Measurements from ENCODE around the gene TMC3.

Gene TMC3

GRCh38 chr15:81308260-81308659 lies 65.8 kb downstream of the TMC3 start:
- TF ChIP-seq POLR2AphosphoS5 (IDR thresholded peaks at IDR 0.05; ENCODE audit: borderline replicate concordance, low read depth, low read length) (no peak), EZH2 (IDR thresholded peaks at IDR 0.05) (no peak)
- no peak overlapping the region for H3K27ac ChIP-seq
- no peak overlapping the region for H3K9ac ChIP-seq (ENCODE audit: insufficient read length)
- H3K4me3 ChIP-seq, result no peak overlapping the region
- no peak for DNase-seq (ENCODE audit: low read depth, low spot score)
- no peaks in the 10 kb centered on the region for H3K9me3 ChIP-seq (ENCODE audit: low read depth, low read length)
- no peaks in the 10 kb centered on the region for H3K36me3 ChIP-seq (ENCODE audit: insufficient read depth, low read length)

DNA sequence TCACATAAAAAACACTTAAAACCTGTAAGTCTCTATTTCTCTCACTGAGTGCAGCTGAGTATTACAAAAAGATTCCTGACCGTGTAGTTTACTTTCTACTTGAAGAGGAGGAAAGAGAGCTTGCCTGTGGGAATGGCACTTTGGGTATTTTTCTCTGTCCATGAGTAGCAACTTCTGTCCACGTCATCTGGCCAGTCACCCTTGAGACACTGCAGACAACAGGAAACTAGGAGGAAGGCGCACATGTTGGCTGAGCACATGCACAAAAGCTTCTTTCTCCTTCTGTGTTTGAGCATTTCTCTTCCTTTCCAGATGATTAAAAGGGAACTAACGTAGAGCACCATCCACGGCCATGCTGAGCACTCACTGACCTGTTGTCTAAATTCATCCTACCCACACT lies 69.8 kb downstream of the TMC3 start:
- DNase-seq (ENCODE audit: low read depth, low spot score), result no peak
- Histone ChIP-seq H3K4me3 (no peak overlapping the region), H3K36me3 (ENCODE audit: insufficient read depth, low read length) (no peaks in the 10 kb centered on the region), H3K9me3 (ENCODE audit: low read depth, low read length) (no peaks in the 10 kb centered on the region), H3K9ac (ENCODE audit: insufficient read length) (no peak overlapping the region), H3K27ac (no peak overlapping the region)
- TF ChIP-seq EZH2 (IDR thresholded peaks at IDR 0.05) (no peak), FOXP2 (optimal IDR thresholded peaks at IDR 0.05; ENCODE audit: control extremely low read depth, extremely low read length, insufficient read depth) (no peak), POLR2AphosphoS5 (IDR thresholded peaks at IDR 0.05; ENCODE audit: borderline replicate concordance, low read depth, low read length) (no peak)

DNA sequence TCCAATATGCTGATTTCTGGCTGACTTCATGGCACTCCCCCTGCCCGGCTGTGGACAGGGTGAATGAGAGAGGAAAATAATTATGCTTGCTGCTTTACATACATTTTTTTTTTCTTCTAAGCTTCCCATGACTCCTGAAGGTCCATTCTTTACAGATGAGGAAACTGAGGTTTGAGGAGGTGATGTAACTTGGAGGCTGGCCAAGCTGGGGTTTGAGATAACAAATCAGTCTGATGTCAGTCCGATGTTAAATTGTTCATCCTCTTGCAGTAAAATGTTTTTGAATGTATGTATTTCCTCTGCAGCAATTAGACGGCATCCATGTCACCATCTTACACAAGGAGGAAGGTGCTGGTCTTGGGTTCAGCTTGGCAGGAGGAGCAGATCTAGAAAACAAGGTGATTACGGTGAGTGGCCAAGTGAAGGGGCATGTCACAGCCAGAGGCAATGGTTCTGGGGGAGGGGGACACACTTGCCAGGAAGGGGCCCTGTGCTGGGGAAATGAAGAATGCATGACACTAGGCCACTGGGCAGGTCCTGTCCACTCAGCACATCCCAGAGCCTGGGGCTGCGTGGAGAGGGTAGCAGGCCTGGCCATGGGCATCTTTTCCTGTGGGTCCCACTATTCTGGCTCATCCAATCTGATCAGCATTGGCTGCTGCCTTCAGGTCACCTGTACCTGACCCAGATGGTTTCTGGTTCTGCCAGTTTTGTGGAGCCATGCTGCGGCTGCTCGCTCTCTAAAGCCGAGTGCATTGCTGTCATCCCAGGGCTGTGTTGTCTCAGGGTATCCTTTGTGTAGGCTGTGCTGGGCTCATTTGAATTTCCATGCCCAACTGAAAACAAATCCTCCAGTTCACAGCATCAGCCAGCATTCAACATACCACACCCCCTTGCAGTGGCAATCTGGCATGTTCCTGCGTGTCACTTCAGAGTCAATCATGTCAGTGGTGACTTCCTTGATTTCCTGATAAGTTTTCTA lies 70.5 kb downstream of the TMC3 start:
- Histone ChIP-seq H3K36me3 (ENCODE audit: insufficient read depth, low read length) (no peaks in the 10 kb centered on the region), H3K9me3 (ENCODE audit: low read depth, low read length) (no peaks in the 10 kb centered on the region), H3K27ac (no peak overlapping the region), H3K4me3 (no peak overlapping the region), H3K9ac (ENCODE audit: insufficient read length) (no peak overlapping the region)
- DNase-seq (ENCODE audit: low read depth, low spot score), result no peak
- TF ChIP-seq POLR2AphosphoS5 (IDR thresholded peaks at IDR 0.05; ENCODE audit: borderline replicate concordance, low read depth, low read length) (no peak), FOXP2 (optimal IDR thresholded peaks at IDR 0.05; ENCODE audit: control extremely low read depth, extremely low read length, insufficient read depth) (no peak), EZH2 (IDR thresholded peaks at IDR 0.05) (no peak)

DNA sequence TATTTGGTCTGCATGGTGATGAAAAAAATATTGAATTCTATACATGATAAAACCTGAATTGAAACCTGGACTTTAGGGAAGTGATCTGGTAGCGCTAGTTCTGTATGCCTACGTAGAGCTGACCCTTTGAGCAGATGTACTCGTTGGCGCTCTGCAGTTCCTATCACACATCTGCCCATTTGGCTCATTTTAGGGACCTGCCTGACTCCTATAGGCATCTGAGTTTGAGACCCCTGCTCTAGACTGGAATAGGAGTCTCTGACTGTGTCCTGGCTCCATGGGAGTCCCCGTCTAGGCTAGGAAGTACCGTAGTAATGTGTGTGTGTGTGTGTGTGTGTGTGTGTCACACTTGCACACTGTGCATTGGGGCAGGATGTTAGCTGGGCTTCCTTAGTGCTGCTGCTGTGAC lies 71.3 kb downstream of the TMC3 start:
- Histone ChIP-seq H3K9ac (ENCODE audit: insufficient read length) (no peak overlapping the region), H3K4me3 (no peak overlapping the region), H3K27ac (no peak overlapping the region), H3K9me3 (ENCODE audit: low read depth, low read length) (no peaks in the 10 kb centered on the region), H3K36me3 (ENCODE audit: insufficient read depth, low read length) (no peaks in the 10 kb centered on the region)
- TF ChIP-seq EZH2 (IDR thresholded peaks at IDR 0.05), result no peak
- no peak for DNase-seq (ENCODE audit: low read depth, low spot score)

- no peak for DNase-seq (ENCODE audit: low read depth, low spot score)
- no peaks in the 10 kb centered on the region for H3K36me3 ChIP-seq (ENCODE audit: insufficient read depth, low read length)
- TF ChIP-seq POLR2AphosphoS5 (IDR thresholded peaks at IDR 0.05; ENCODE audit: borderline replicate concordance, low read depth, low read length), result no peak
- no peaks in the 10 kb centered on the region for H3K9me3 ChIP-seq (ENCODE audit: low read depth, low read length)
- no peak overlapping the region for H3K4me3 ChIP-seq
- H3K9ac ChIP-seq (ENCODE audit: insufficient read length), result no peak overlapping the region
- H3K27ac ChIP-seq, result no peak overlapping the region
Measured at GRCh38 chr15:81301815-81302399, 72.1 kb downstream of the TMC3 start.

DNA sequence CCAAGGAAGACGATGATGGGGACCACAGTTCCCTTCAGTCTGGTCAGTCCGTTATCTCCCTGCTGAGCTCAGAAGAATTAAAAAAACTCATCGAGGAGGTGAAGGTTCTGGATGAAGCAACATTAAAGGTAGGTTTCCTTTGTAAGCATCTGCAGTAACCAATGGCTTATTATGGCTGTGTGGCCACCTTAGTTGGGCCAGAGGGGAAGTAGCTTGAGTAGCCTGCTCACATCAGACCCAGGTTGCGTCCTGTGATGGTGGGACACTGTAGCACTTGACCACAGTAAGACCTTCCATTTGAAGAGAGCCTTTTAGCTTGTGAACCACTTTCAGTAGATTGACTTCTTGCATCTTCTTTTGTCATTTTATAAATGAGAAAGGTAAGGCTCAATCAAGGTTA lies 72.6 kb downstream of the TMC3 start:
- Histone ChIP-seq H3K4me3 (no peak overlapping the region), H3K9ac (ENCODE audit: insufficient read length) (no peak overlapping the region), H3K36me3 (ENCODE audit: insufficient read depth, low read length) (no peaks in the 10 kb centered on the region), H3K27ac (no peak overlapping the region), H3K9me3 (ENCODE audit: low read depth, low read length) (no peaks in the 10 kb centered on the region)
- TF ChIP-seq POLR2AphosphoS5 (IDR thresholded peaks at IDR 0.05; ENCODE audit: borderline replicate concordance, low read depth, low read length) (no peak), EZH2 (IDR thresholded peaks at IDR 0.05) (no peak)
- no peak for DNase-seq (ENCODE audit: low read depth, low spot score)

DNA sequence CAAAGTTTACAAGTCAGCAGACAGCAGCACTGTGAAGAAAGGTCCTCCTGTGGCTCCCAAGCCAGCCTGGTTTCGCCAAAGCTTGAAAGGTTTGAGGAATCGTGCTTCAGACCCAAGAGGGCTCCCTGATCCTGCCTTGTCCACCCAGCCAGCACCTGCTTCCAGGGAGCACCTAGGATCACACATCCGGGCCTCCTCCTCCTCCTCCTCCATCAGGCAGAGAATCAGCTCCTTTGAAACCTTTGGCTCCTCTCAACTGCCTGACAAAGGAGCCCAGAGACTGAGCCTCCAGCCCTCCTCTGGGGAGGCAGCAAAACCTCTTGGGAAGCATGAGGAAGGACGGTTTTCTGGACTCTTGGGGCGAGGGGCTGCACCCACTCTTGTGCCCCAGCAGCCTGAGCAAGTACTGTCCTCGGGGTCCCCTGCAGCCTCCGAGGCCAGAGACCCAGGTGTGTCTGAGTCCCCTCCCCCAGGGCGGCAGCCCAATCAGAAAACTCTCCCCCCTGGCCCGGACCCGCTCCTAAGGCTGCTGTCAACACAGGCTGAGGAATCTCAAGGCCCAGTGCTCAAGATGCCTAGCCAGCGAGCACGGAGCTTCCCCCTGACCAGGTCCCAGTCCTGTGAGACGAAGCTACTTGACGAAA lies 74.3 kb downstream of the TMC3 start:
- H3K9ac ChIP-seq (ENCODE audit: insufficient read length), result no peak overlapping the region
- H3K4me3 ChIP-seq, result no peak overlapping the region
- no peak for DNase-seq (ENCODE audit: low read depth, low spot score)

DNA sequence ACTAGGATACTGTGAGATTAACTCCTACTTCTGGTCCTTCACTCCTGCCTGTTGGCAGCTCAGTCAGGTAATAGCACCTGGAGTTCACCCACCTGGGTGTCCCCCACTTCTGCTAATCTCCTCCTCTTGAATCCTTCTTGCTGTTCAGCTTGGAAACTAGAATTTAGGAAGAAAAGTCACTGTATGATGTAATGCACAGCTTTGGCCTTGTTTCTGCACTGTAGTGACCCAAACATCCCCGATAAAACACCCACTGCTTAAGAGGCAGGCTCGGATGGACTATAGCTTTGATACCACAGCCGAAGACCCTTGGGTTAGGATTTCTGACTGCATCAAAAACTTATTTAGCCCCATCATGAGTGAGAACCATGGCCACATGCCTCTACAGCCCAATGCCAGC lies 74.9 kb downstream of the TMC3 start:
- Histone ChIP-seq H3K9ac (ENCODE audit: insufficient read length) (no peak overlapping the region), H3K4me3 (no peak overlapping the region), H3K9me3 (ENCODE audit: low read depth, low read length) (no peaks in the 10 kb centered on the region), H3K27ac (no peak overlapping the region), H3K36me3 (ENCODE audit: insufficient read depth, low read length) (no peaks in the 10 kb centered on the region)
- TF ChIP-seq POLR2AphosphoS5 (IDR thresholded peaks at IDR 0.05; ENCODE audit: borderline replicate concordance, low read depth, low read length) (no peak), EZH2 (IDR thresholded peaks at IDR 0.05) (no peak), FOXP2 (optimal IDR thresholded peaks at IDR 0.05; ENCODE audit: control extremely low read depth, extremely low read length, insufficient read depth) (no peak)
- DNase-seq (ENCODE audit: low read depth, low spot score), result no peak

More for the DNA sequence above, 74.3 kb downstream of the TMC3 start:
- no peaks in the 10 kb centered on the region for H3K36me3 ChIP-seq (ENCODE audit: insufficient read depth, low read length)
- no peaks in the 10 kb centered on the region for H3K9me3 ChIP-seq (ENCODE audit: low read depth, low read length)
- TF ChIP-seq FOXP2 (optimal IDR thresholded peaks at IDR 0.05; ENCODE audit: control extremely low read depth, extremely low read length, insufficient read depth), result no peak
- TF ChIP-seq EZH2 (IDR thresholded peaks at IDR 0.05), result no peak
- no peak for TF ChIP-seq POLR2AphosphoS5 (IDR thresholded peaks at IDR 0.05; ENCODE audit: borderline replicate concordance, low read depth, low read length)
- H3K27ac ChIP-seq, result no peak overlapping the region

Measured in SK-N-MC (cell line).